SKM-1 treated with dmso at 0.1 percent for 144 hours (cell line): ENCODE data around the gene ATPAF1.

Source experiments
- DNase-seq: peaks from one replicate; lab custom pipeline; 2025; ENCODE audit not compliant: unreplicated experiment; lab: John Stamatoyannopoulos, UW

ATPAF1 gene

DNA sequence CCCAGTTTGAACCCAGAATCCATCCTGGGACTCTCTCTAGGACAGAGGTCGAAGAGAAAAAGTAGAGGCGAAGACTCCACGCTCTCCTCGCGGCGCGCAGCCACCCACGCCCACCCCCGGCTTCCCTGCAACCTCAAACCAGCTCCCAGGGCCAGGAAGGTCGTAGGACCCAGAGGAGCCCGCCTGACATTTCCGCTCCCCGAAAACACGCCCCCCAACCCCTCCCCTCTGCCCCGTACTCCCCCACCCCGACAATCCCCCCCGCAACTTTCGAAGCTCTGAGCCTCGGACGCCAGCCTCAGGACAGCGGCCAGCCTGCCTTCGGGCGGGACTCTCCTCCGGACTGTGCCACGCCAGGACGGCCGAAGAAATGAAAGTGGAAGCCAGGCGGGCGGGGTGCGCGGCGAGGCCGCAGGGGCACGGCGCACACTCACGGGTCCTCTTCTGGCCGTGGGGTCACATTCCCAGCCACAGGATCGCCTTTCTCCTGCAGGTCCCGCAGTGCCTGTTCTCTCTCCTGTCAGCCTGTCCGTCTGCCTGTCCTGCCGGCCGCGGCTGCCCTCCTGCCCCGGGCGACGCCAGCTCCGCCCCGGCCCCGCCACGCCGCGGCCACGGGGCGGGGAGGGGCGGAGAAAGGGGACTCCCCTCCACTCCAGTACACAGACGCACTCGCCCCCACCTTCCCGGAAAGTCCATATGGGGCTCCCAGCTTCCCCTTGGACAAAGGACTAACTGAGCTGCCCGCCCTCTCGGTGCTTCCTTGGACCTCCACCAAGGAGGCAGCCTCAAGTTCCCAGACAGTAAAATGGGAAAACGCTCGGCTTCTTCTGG, 51.7 kb downstream of the ATPAF1 start, which contains the start of gene MOB3C:
TSS of gene MOB3C (minus strand) at position 535 of the 831 bp plus-strand sequence. CDS start 3,490 bp downstream, outside the sequence.
- no peak for DNase-seq

GRCh38 chr1:46615735-46616134, 52.4 kb downstream of the ATPAF1 start:
- no peak for DNase-seq

- no peak for DNase-seq
These were observed 53.1 kb downstream of the ATPAF1 start for GRCh38 chr1:46615088-46615487.

DNA sequence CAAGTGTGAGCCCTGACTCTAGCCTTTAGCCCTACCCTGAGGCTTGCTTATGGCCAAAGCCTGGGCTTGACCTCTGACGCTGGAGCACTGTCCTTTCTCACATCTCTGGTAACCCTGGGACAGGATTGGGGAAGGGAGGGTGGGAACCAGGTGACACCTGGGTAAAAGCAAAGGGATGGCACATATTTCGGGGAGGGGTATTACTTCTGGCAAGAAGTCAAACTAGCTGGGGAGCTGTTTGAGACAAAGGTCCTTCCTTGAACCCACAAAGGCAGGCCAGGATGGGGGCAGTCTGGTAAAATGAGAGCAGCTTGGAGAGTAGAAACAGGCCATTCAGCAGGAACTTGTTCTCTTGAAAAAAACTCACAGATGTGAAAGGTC, 53.6 kb downstream of the ATPAF1 start:
- DNase-seq, result no peak

DNA sequence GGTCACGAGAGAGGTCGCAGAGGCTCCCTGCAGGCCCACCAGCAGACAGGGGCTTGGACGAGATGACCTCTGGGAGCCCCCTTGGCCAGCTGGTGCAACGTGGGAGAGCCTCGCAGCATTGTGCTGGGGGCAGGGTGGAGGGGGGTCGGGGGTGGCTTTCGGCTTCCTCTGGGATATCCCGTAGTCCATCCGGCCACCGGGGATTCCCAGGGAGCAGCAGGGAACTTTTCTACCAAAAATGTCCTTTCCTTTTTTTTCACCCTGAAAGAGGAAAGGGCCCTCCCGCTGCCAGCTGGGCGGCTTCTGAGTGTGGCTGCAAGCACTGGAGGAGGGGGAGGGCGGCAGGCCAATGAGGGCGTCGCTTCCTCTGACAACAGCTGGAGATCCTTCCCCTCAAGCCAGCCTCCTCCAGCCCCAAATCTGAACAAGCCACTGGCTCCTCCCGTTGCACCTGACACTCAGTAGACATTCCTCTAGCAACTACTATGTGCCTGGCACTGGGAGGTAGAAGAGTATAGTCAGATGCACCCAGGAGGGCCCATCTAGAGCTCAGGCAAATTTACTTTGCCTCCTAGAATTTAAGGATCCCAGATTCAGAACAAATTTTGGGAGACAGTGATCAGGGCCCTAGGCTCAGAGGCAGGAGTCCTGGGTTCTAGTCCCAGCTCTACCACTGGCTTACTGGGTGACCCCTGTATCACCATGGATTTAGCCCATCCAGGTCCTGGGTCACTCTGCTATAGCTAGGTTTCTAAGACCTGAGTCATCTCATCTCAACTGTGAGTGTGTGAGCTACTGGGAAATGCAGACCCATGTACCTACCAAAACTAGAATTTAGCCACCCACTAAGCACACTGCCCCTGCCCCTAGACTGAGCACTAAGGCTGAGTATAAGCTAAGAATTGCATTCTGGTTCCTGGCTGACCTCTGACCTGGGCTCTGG, 54.2 kb downstream of the ATPAF1 start:
- peak; percentile 27 for DNase-seq

DNA sequence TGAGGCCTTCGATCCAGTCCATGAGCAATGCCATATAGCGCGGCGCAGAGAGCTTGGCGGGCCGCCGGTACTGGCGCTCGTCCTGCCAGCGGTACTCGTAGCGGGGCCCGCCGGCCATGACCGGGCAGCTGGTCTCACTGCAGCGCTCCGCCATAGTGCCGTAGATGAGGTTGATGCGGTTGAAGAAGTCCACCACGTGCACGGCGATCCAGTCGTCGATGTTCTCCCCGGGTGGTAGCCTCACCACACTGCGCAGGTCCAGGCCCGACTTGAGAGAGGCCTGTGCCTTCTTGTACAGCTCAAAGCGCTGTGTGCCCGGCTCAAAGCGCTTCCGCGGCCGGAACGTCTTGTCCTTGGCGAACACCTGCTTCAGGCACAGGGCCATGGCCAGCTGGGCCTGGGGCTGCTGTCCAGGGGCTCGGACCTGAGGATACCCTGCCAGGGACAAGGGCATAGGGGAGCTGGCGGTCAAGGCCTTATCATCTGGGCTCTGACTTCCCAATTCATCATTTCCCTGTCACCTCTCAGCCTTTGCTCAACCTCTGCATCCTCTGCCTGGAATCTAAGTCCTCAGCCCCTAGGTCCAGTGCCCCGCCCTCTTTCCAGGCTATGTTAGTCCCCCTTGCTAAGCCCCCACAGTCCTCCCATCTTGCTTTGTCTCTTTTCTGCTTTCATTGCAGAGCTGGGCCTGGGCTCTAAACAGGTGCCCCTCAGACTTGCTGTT, 55.1 kb downstream of the ATPAF1 start:
- DNase-seq, result no peak

- DNase-seq, result no peak
These were observed 56.4 kb downstream of the ATPAF1 start for GRCh38 chr1:46611691-46612221.

GRCh38 chr1:46607345-46608130, 60.6 kb downstream of the ATPAF1 start:
- no peak for DNase-seq

GRCh38 chr1:46606255-46606965, 61.8 kb downstream of the ATPAF1 start:
- no peak for DNase-seq

DNA sequence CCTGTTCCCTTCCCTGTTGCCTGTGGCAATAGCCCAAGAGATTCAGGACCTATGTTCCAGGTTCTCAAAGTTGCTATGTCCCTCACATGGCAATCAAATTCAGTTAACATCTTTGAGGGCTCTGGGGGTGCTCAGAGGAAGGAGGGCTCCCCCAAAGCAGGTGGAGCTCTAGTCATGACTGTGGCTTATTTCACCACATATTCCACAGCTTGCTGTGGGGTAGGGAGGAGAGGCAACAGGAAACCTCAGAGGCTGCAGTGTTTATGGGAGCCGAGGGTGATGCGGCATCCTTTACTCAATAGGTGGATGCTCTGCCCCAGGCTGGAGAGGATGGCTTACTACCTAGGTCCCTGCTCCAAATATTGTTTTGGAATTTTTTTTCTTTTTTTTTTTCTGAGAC, 62.9 kb downstream of the ATPAF1 start:
- no peak for DNase-seq

- DNase-seq, result peak; percentile 93
These were observed 64.2 kb downstream of the ATPAF1 start, which contains the start of gene MKNK1 for GRCh38 chr1:46603858-46604549. TSS of gene MKNK1 (minus strand) at chr1:46604268. CDS start at chr1:46583327, 20,941 bp downstream.

DNA sequence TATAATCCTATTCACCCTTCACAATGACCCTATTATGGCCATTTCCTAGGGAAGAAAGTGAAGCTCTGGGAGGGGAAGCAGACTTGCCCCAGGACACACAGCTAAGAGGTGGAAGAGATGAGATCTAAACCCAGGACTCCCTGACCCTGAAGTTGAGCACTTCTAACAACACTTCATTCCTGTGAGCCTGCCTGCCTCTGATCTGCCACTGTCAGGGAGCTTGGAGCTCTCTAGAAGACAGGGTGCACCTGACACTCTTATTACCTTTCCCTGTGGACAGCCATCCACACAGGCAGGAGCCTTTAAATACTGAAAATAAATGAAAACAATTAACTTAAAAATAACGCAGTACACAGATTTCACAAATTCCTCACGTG, 64.7 kb downstream of the ATPAF1 start:
- no peak for DNase-seq

DNA sequence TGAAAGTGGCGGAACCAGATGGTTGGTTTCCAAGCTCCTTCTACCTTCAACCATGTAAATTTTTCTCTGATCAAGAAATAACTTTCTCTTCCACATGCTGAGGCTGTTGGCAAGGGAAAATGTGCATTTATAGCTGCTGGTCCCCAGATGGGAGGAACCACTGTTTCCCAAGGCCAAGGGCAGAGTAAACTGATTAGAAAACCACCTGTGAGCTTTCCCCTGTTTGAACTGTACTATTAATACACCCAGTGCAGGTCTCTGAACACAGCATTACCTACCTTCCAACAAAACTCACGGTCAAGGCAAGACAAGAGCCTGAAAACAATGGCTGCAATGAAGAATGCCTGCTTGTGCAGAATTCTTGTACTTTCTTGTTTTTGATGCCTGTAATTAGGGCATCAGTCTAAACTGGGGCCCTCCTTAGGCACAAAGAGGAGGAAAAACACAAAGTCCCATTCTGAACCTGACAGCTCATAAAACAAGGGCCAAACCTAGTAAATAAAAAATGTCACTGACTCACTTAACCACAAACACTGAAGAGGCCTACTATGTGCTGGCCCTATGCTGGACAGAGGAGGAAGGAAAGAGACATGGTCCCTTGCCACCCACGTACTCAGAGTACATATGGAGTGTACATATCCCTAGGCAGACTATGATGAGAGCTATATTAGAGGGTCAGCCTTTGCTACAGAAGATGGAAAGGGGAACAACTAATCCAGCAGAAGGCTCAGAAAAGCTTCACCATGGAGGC, 66.7 kb downstream of the ATPAF1 start:
- no peak for DNase-seq

GRCh38 chr1:46599059-46599970, 68.8 kb downstream of the ATPAF1 start:
- DNase-seq, result no peak

- DNase-seq, result no peak
These were observed 71.3 kb downstream of the ATPAF1 start for GRCh38 chr1:46596846-46597245.

GRCh38 chr1:46596036-46596435, 72.1 kb downstream of the ATPAF1 start:
- DNase-seq, result no peak

- DNase-seq, result peak; percentile 86
These were observed 73.0 kb downstream of the ATPAF1 start for GRCh38 chr1:46595127-46595526.
